Stimulated activated naive B cell treated with anti-CD40 and anti-IgM and Interleukin-4, amounts not matched to agents 10 μg/mL and 1 μg/mL and 100 μg/mL, for 72 hours (primary cell): ENCODE data around the gene CA7.
"Not testable (repeated sequence)": the region's sequence is repeated elsewhere in the genome, so short reads cannot be mapped to it uniquely, and the experiment has no call there.

ENCODE experiments used
- ATAC-seq, 2 donors: fragments of 150-1000 bp; cut with Tn5 transposase; replicated peaks; 2 replicates each; pipeline ENCODE4 v1.10.0; 2021; ENCODE audit warnings: moderate library complexity in 1 of 2
- DNase-seq: peaks from one replicate; pipeline ENCODE4 v3.0.0; 2021
- H3K27ac Mint-ChIP-seq: one replicate; pipeline ENCODE4 v1.8.0; 2022; ENCODE audit warnings: mild to moderate bottlenecking, mixed read lengths
- H3K27me3 Mint-ChIP-seq, 2 donors: one replicate each; pipeline ENCODE4 v1.8.0; 2022; ENCODE audit warnings: mixed read lengths in 2 of 2
- H3K36me3 Mint-ChIP-seq, 2 donors: one replicate each; pipeline ENCODE4 v1.8.0; 2022; ENCODE audit warnings: mixed read lengths in 2 of 2, mild to moderate bottlenecking in 1 of 2
- H3K4me1 Mint-ChIP-seq, 2 donors: one replicate each; pipeline ENCODE4 v1.8.0; 2022; ENCODE audit warnings: mixed read lengths in 2 of 2, mild to moderate bottlenecking in 1 of 2
- H3K4me3 Mint-ChIP-seq, 2 donors: one replicate each; pipeline ENCODE4 v1.8.0; 2022; ENCODE audit warnings: mild to moderate bottlenecking in 2 of 2, mixed read lengths in 2 of 2, moderate library complexity in 1 of 2
- H3K9me3 Mint-ChIP-seq, 2 donors: one replicate each; pipeline ENCODE4 v1.8.0; 2022; ENCODE audit warnings: mixed read lengths in 2 of 2, mild to moderate bottlenecking in 1 of 2

The CA7 gene

GRCh38 chr16:66889622-66890021 is 45.4 kb downstream of the CA7 start:
- no peak for DNase-seq
- no peak overlapping the region for H3K27ac Mint-ChIP-seq

DNA sequence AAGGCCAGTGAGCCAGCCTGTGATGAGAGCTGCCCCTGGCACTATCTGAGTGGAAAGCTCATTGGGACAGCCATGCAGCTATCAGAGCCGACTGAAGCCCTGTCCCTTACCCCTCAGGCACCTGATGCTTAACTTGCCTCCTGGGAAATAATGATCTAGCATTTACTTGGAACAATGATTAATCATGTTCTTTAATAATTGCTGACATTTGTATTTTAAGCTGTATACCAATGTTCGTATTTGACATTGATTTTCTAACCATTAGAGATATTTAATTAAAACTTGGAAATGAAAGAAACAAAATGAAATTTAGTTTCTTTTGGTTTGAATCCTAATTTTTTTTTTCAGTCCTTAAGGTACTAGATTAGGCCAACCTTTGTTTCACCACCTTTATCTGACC is 46.6 kb downstream of the CA7 start:
- peaks cover 7 to 23% of the 10 kb centered on the region in 2 donors for H3K4me1 Mint-ChIP-seq
- no peaks in the 10 kb centered on the region for H3K27me3 Mint-ChIP-seq
- H3K27ac Mint-ChIP-seq, result no peak overlapping the region
- H3K9me3 Mint-ChIP-seq, result no peaks in the 10 kb centered on the region
- DNase-seq (no peak), ATAC-seq (no peak)
- no peak overlapping the region for H3K4me3 Mint-ChIP-seq
- H3K36me3 Mint-ChIP-seq, result peaks cover 21 to 42% of the 10 kb centered on the region in 2 donors

More at GRCh38 chr16:66889622-66890021, 45.4 kb downstream of the CA7 start:
- H3K4me1 Mint-ChIP-seq, result peaks cover 0 to 23% of the 10 kb centered on the region in 2 donors
- no peak for ATAC-seq
- no peaks in the 10 kb centered on the region for H3K9me3 Mint-ChIP-seq
- peaks cover 27 to 51% of the 10 kb centered on the region in 2 donors for H3K36me3 Mint-ChIP-seq
- H3K4me3 Mint-ChIP-seq, result no peak overlapping the region
- H3K27me3 Mint-ChIP-seq, result no peaks in the 10 kb centered on the region

DNA sequence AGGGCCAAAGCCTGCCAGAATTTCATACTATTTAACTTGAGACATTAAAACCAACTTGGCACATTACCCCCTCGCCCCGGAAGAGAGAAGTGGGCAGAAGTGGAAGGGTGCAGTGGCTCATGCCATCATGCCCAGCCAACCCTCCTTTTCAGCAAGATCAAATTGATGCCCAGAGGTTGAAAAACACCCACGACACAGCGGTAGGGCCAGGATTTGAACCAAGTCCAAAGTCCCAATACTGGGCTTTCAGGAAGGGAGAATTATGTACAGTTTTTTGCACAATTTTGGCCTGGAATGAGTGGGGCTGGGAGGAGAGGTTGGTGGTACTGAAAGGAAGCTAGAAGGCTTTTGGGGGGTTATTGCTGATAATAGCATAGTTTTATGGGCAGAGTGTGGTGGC is 47.1 kb downstream of the CA7 start:
- Mint-ChIP-seq H3K4me1 (peaks cover 10 to 23% of the 10 kb centered on the region in 2 donors), H3K27me3 (no peaks in the 10 kb centered on the region), H3K4me3 (no peak overlapping the region), H3K36me3 (peaks cover 21 to 46% of the 10 kb centered on the region in 2 donors), H3K9me3 (no peaks in the 10 kb centered on the region), H3K27ac (no peak overlapping the region)
- ATAC-seq, result no peak
- no peak for DNase-seq

DNA sequence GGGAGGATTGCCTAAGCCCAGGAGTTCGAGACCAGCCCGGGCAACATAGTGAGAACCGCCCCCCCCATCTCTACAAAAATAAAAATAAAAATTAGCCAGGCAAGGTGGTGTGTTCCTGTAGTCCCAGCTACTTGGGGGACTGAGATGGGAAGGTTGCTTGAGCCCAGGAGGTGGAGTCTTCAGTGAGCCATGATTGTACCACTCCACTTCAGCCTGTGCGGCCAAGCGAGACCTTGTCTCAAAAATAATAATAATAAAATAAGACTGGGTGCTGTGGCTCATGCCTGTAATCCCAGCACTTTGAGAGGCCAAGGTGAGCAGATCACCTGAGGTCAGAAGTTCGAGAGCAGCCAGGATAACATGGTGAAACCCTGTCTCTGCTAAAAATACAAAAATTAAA is 47.6 kb downstream of the CA7 start:
- H3K27ac Mint-ChIP-seq, result no peak overlapping the region
- peaks cover 10 to 22% of the 10 kb centered on the region in 2 donors for H3K4me1 Mint-ChIP-seq
- DNase-seq (no peak), ATAC-seq (no peak)
- no peaks in the 10 kb centered on the region for H3K27me3 Mint-ChIP-seq
- H3K36me3 Mint-ChIP-seq, result peaks cover 18 to 41% of the 10 kb centered on the region in 2 donors
- H3K9me3 Mint-ChIP-seq, result no peaks in the 10 kb centered on the region
- no peak overlapping the region for H3K4me3 Mint-ChIP-seq

DNA sequence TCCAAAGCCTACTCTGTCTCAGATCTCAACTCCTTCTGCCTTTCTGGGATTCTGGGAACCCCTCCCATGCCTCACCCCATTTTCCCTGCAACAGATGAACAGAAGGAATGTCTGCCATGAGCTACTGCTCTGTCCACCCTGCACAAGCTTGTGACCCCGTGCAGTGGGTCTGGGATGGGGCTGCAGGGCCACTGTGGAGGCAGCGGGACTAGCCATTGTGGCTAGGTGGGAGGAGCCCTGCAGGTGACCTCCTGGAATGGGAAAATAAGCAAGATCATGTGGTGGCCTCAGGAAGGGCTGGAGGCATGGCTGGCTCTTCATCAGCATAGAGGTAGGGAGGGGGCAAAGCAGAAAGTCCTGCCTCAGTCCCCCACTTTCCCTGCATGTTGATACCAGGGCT is 49.8 kb downstream of the CA7 start:
- Mint-ChIP-seq H3K27me3 (no peaks in the 10 kb centered on the region), H3K27ac (no peak overlapping the region), H3K4me1 (peaks cover 5 to 10% of the 10 kb centered on the region in 2 donors), H3K9me3 (no peaks in the 10 kb centered on the region), H3K4me3 (no peak overlapping the region), H3K36me3 (peaks cover 6 to 24% of the 10 kb centered on the region in 2 donors)
- DNase-seq, result no peak
- ATAC-seq, result no peak

GRCh38 chr16:66894948-66895688 is 50.9 kb downstream of the CA7 start:
- DNase-seq (peak; percentile 42), ATAC-seq (peak; percentile 97 to 99)
- H3K4me1 Mint-ChIP-seq, result peaks cover 5 to 10% of the 10 kb centered on the region in 2 donors
- H3K4me3 Mint-ChIP-seq, result no peak overlapping the region
- peak overlapping the region; percentile 43 for H3K27ac Mint-ChIP-seq
- peaks cover 3 to 24% of the 10 kb centered on the region in 2 donors for H3K36me3 Mint-ChIP-seq
- no peaks in the 10 kb centered on the region for H3K9me3 Mint-ChIP-seq
- H3K27me3 Mint-ChIP-seq, result no peaks in the 10 kb centered on the region

DNA sequence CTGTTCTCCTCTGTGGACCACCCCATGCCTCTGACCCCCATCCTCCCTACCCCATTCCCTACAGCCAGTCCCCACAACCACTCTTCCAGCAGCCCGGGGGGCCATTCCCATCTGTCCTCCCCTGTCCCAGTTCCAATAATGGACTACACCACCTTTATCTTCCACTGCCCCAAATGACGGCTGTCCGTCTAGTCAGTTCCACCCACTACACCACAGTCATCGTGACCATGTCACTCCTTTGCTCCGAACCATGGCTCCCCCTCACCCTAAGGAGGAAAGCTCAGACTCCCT is 51.4 kb downstream of the CA7 start:
- Mint-ChIP-seq H3K4me1 (peaks cover 5 to 10% of the 10 kb centered on the region in 2 donors), H3K27ac (no peak overlapping the region), H3K36me3 (peaks cover 3 to 24% of the 10 kb centered on the region in 2 donors), H3K27me3 (no peaks in the 10 kb centered on the region), H3K4me3 (no peak overlapping the region), H3K9me3 (no peaks in the 10 kb centered on the region)
- no peak for ATAC-seq
- no peak for DNase-seq

GRCh38 chr16:66895999-66896398 is 51.8 kb downstream of the CA7 start:
- no peaks in the 10 kb centered on the region for H3K27me3 Mint-ChIP-seq
- peak overlapping the region; percentile 44 for H3K27ac Mint-ChIP-seq
- H3K36me3 Mint-ChIP-seq, result peaks cover 3 to 24% of the 10 kb centered on the region in 2 donors
- ATAC-seq (no peak), DNase-seq (no peak)
- H3K9me3 Mint-ChIP-seq, result no peaks in the 10 kb centered on the region
- no peak overlapping the region for H3K4me3 Mint-ChIP-seq
- H3K4me1 Mint-ChIP-seq, result peaks cover 5 to 10% of the 10 kb centered on the region in 2 donors

DNA sequence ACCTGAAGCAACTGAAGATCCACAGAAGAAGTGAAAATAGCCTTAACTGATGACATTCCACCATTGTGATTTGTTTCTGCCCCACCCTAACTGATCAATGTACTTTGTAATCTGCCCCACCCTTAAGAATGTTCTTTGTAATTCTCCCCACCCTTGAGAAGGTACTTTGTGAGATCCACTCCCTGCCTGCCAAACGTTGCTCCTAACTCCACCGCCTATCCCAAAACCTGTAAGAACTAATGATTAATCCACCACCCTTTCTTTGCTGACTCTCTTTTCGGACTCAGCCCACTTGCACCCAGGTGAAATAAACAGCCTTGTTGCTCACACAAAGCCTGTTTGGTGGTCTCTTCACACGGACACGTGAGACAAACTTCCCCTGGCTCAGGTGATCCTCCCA is 52.5 kb downstream of the CA7 start:
- not testable (repeated sequence) for DNase-seq, H3K27ac Mint-ChIP-seq, H3K4me3 Mint-ChIP-seq, H3K4me1 Mint-ChIP-seq, ATAC-seq, H3K27me3 Mint-ChIP-seq, H3K9me3 Mint-ChIP-seq
- peaks cover 3 to 18% of the 10 kb centered on the region in 2 donors for H3K36me3 Mint-ChIP-seq

- DNase-seq, result no peak
- peaks cover 3 to 13% of the 10 kb centered on the region in 2 donors for H3K36me3 Mint-ChIP-seq
- peaks cover 5 to 10% of the 10 kb centered on the region in 2 donors for H3K4me1 Mint-ChIP-seq
- H3K4me3 Mint-ChIP-seq, result no peak overlapping the region
- no peaks in the 10 kb centered on the region for H3K27me3 Mint-ChIP-seq
- no peak for ATAC-seq
- H3K27ac Mint-ChIP-seq, result no peak overlapping the region
- no peaks in the 10 kb centered on the region for H3K9me3 Mint-ChIP-seq
Measured at GRCh38 chr16:66898207-66898606, 54.0 kb downstream of the CA7 start.

DNA sequence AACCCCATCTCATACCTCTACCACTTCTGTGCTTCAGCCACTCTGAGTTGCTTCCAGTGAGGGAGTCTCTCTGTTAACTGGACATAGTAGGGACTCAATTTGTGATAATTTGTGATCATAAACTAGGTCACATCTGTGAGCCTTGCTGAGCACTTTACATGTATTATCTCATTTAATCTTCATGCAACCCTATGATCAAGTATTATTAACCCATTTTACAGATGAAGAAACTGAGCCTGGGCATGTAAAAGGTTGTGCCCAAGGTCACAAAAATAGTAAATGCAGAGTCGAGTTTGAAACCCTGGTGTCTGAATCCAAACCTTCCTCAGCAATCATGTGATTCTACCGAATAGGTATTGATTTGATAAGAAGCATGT is 54.7 kb downstream of the CA7 start:
- no peak for DNase-seq
- H3K9me3 Mint-ChIP-seq, result no peaks in the 10 kb centered on the region
- peaks cover 0 to 3% of the 10 kb centered on the region in 2 donors for H3K27me3 Mint-ChIP-seq
- H3K4me1 Mint-ChIP-seq, result peaks cover 5 to 10% of the 10 kb centered on the region in 2 donors
- no peak overlapping the region for H3K4me3 Mint-ChIP-seq
- no peak overlapping the region for H3K27ac Mint-ChIP-seq
- peaks cover 3 to 12% of the 10 kb centered on the region in 2 donors for H3K36me3 Mint-ChIP-seq
- ATAC-seq, result no peak

DNA sequence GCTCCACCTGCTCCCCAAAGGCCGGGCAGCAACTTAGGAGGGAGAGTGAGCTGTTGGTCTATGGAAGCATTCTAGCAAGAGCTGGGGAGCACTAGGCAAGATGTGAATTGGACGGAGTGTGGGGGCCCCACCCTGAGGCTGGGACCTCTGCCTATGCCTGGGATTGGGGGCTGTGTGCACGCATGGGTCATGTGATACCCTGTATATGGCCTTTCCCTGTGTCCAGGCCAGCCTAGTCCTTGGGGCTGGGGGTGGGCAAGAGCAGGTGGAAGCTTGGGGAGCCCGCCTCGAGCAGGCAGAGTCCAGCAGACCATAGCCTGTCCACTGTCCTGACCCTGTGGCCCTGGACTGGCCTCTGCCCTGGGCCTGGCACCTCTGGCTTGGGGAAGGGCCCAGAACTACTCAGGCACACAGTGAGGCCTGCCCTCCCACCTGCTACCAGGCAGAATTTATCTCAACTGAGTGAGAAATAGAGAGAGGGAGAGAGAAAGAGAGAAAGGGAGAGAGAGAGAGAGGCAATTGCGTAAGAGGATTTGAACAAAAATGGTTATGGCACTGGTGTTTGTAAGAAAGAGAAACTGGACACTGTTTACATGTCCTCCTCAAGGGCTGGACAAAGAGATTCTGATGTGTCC is 55.2 kb downstream of the CA7 start:
- H3K27me3 Mint-ChIP-seq, result peaks cover 0 to 4% of the 10 kb centered on the region in 2 donors
- no peak for DNase-seq
- H3K27ac Mint-ChIP-seq, result peak overlapping the region; percentile 39
- H3K9me3 Mint-ChIP-seq, result no peaks in the 10 kb centered on the region
- no peak for ATAC-seq
- H3K4me1 Mint-ChIP-seq, result peaks cover 5 to 10% of the 10 kb centered on the region in 2 donors
- peaks cover 3 to 7% of the 10 kb centered on the region in 2 donors for H3K36me3 Mint-ChIP-seq
- H3K4me3 Mint-ChIP-seq, result no peak overlapping the region

DNA sequence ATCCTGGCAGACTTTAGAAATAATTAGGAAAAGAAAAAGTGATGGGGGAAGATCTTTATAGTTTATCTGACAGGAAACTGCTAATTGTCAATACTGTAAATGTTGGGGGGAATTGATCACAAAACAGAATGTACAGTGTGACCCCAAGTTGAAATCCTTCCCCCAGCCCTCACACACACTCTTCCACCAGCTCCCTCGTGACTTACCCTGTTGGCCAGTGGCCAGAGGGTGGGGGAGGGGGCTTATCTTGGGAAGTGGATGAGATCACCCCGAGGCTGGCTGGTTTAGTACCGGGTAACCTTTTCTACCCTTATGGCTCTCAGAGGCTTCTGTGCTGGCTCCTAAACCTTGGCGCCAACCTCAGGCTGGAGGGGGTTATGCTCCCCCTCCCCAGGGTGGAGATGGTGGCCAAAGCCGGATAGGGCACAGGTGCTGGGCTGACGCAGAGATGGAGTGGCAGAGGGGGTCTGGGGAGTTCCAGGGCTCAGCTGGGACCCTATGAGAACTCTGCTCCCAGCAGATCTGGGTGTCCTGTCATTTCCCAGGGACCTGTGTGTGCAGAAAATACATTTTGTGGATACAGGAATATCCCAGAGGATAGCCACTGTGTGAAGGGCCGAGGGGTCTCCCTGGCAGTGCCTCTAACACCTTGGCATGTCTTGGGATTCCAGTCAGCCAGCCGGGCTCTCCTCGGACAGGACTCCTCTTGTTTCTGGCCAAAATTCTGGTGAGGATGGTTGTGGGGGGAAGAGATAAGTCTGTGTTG is 55.9 kb downstream of the CA7 start:
- H3K36me3 Mint-ChIP-seq, result peaks cover 0 to 4% of the 10 kb centered on the region in 2 donors
- H3K4me1 Mint-ChIP-seq, result peaks cover 4 to 7% of the 10 kb centered on the region in 2 donors
- H3K4me3 Mint-ChIP-seq, result no peak overlapping the region
- ATAC-seq, result no peak
- H3K9me3 Mint-ChIP-seq, result no peaks in the 10 kb centered on the region
- no peak for DNase-seq
- no peak overlapping the region for H3K27ac Mint-ChIP-seq
- peaks cover 0 to 4% of the 10 kb centered on the region in 2 donors for H3K27me3 Mint-ChIP-seq

- ATAC-seq, result no peak
- no peak overlapping the region for H3K27ac Mint-ChIP-seq
- no peak for DNase-seq
Measured at GRCh38 chr16:66900721-66901441, 56.7 kb downstream of the CA7 start.

More at GRCh38 chr16:66900721-66901441, 56.7 kb downstream of the CA7 start:
- no peak overlapping the region for H3K4me3 Mint-ChIP-seq
- H3K27me3 Mint-ChIP-seq, result peaks cover 0 to 4% of the 10 kb centered on the region in 2 donors
- no peaks in the 10 kb centered on the region for H3K9me3 Mint-ChIP-seq
- H3K36me3 Mint-ChIP-seq, result peaks cover 0 to 2% of the 10 kb centered on the region in 2 donors
- peaks cover 0 to 2% of the 10 kb centered on the region in 2 donors for H3K4me1 Mint-ChIP-seq
